Measurements from ENCODE around the gene C20orf202.

C20orf202 gene

DNA sequence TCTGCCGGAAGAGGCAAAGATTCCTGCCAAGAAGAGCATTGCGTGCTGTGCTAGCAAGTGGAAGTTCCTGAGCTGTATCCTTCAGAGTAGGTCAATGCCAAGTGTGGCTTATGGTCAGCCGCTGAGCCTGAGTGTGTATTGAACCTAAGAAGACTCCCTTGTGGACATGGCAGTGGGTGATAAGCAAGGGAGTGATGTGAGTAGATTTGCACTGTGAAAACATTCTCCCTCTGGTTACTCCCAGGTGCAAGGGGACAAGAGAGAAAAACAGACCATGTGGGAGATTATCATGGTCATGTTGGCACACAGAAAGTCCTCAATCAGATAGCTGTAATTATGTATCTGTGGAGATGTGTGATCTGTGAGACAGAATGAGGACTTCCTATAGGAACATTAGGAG, 12.4 kb upstream of the C20orf202 start:
- H2AFZ ChIP-seq (ENCODE audit: low read depth, low read length, severe bottlenecking) = no peak overlapping the region
- H3K9ac ChIP-seq (ENCODE audit: low read length) = no peak overlapping the region
- H3F3A ChIP-seq (ENCODE audit: insufficient read depth) = no peaks in the 10 kb centered on the region
- no peak overlapping the region for H3K27ac ChIP-seq (ENCODE audit: low read depth, low read length)
- no peaks in the 10 kb centered on the region for H3K27me3 ChIP-seq (ENCODE audit: low read length)
- H3K9me3 ChIP-seq (ENCODE audit: insufficient read depth, low read length) = no peaks in the 10 kb centered on the region
- no peaks in the 10 kb centered on the region for H3K9me2 ChIP-seq (replicated peaks; ENCODE audit: insufficient read depth, low read length)
- TF ChIP-seq, protein P1, sequence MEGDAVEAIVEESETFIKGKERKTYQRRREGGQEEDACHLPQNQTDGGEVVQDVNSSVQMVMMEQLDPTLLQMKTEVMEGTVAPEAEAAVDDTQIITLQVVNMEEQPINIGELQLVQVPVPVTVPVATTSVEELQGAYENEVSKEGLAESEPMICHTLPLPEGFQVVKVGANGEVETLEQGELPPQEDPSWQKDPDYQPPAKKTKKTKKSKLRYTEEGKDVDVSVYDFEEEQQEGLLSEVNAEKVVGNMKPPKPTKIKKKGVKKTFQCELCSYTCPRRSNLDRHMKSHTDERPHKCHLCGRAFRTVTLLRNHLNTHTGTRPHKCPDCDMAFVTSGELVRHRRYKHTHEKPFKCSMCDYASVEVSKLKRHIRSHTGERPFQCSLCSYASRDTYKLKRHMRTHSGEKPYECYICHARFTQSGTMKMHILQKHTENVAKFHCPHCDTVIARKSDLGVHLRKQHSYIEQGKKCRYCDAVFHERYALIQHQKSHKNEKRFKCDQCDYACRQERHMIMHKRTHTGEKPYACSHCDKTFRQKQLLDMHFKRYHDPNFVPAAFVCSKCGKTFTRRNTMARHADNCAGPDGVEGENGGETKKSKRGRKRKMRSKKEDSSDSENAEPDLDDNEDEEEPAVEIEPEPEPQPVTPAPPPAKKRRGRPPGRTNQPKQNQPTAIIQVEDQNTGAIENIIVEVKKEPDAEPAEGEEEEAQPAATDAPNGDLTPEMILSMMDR (IDR thresholded peaks at IDR 0.05; ENCODE audit: insufficient read depth, low read length, poor library complexity, severe bottlenecking) = no peak
- no peak for TF ChIP-seq EZH2phosphoT487 (conservative IDR thresholded peaks at IDR 0.05; ENCODE audit: low read length)
- no peak overlapping the region for H3K4me2 ChIP-seq (ENCODE audit: low read depth, low read length, poor library complexity, severe bottlenecking)
- H3K36me3 ChIP-seq (ENCODE audit: low read length) = no peaks in the 10 kb centered on the region
- no peaks in the 10 kb centered on the region for H3K79me2 ChIP-seq (ENCODE audit: insufficient read depth, low read length)
- no peak overlapping the region for H3K4me3 ChIP-seq (ENCODE audit: insufficient read depth, low read length, poor library complexity, severe bottlenecking)
- no peaks in the 10 kb centered on the region for H4K20me1 ChIP-seq (ENCODE audit: low read depth, low read length)

DNA sequence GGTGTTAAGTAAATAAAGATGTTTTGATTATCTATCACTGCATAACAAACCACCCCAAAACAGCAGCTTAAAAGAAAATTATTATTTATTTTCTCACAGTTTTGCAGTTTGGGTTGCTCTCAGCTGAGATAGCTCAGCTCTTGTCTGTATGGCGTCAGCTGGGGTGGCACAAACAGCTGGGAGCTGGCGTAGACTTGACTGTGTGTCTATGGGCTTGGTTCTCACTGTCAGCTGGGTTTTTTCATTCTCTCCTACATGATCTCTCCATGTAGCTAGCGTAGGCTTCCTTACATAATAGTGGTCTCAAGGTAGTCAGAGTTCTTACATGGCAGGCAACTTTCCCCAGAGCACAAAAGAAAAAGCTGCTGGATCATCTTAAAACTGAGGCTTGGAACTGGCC, 12.0 kb upstream of the C20orf202 start:
- no peaks in the 10 kb centered on the region for H3F3A ChIP-seq (ENCODE audit: insufficient read depth)
- no peaks in the 10 kb centered on the region for H3K79me2 ChIP-seq (ENCODE audit: insufficient read depth, low read length)
- H3K27ac ChIP-seq (ENCODE audit: low read depth, low read length) = no peak overlapping the region
- H3K9ac ChIP-seq (ENCODE audit: low read length) = no peak overlapping the region
- H3K9me3 ChIP-seq (ENCODE audit: insufficient read depth, low read length) = no peaks in the 10 kb centered on the region
- no peaks in the 10 kb centered on the region for H3K27me3 ChIP-seq (ENCODE audit: low read length)
- no peaks in the 10 kb centered on the region for H3K9me2 ChIP-seq (replicated peaks; ENCODE audit: insufficient read depth, low read length)
- H2AFZ ChIP-seq (ENCODE audit: low read depth, low read length, severe bottlenecking) = no peak overlapping the region
- no peaks in the 10 kb centered on the region for H4K20me1 ChIP-seq (ENCODE audit: low read depth, low read length)
- H3K36me3 ChIP-seq (ENCODE audit: low read length) = no peaks in the 10 kb centered on the region
- no peak overlapping the region for H3K4me3 ChIP-seq (ENCODE audit: insufficient read depth, low read length, poor library complexity, severe bottlenecking)
- TF ChIP-seq, protein P1 (IDR thresholded peaks at IDR 0.05; ENCODE audit: insufficient read depth, low read length, poor library complexity, severe bottlenecking) = no peak
- no peak overlapping the region for H3K4me2 ChIP-seq (ENCODE audit: low read depth, low read length, poor library complexity, severe bottlenecking)

DNA sequence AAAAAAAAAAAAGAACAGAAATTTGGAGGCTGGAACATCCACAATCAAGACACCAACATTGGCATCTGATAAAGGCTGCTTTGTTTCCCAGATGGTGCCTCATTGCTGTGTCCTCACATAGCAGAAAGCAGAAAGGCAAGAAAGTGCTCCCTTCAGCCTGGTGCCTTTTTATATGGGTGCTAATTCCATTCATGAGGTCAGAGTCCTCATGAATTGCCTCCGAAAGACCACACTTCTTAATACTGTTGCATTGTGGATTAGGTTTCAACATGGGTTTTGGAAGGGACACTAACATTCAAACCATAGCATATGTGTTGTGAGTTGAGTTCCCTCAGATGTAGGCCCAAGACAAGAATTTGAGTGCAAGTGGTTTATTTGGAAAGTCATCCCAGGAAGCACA, 8.0 kb upstream of the C20orf202 start:
- Histone ChIP-seq H3K9ac (ENCODE audit: low read length) (no peak overlapping the region), H3K4me3 (ENCODE audit: insufficient read depth, low read length, poor library complexity, severe bottlenecking) (no peak overlapping the region), H4K20me1 (ENCODE audit: low read depth, low read length) (no peaks in the 10 kb centered on the region), H2AFZ (ENCODE audit: low read depth, low read length, severe bottlenecking) (no peak overlapping the region), H3K4me2 (ENCODE audit: low read depth, low read length, poor library complexity, severe bottlenecking) (no peak overlapping the region), H3K36me3 (ENCODE audit: low read length) (no peaks in the 10 kb centered on the region), H3K79me2 (ENCODE audit: insufficient read depth, low read length) (no peaks in the 10 kb centered on the region), H3K9me2 (replicated peaks; ENCODE audit: insufficient read depth, low read length) (no peaks in the 10 kb centered on the region), H3K27ac (ENCODE audit: low read depth, low read length) (no peak overlapping the region), H3K27me3 (ENCODE audit: low read length) (no peaks in the 10 kb centered on the region), H3K9me3 (ENCODE audit: insufficient read depth, low read length) (no peaks in the 10 kb centered on the region), H3F3A (ENCODE audit: insufficient read depth) (no peaks in the 10 kb centered on the region)
- no peak for TF ChIP-seq EZH2phosphoT487 (conservative IDR thresholded peaks at IDR 0.05; ENCODE audit: low read length)
- TF ChIP-seq, protein P1 (IDR thresholded peaks at IDR 0.05; ENCODE audit: insufficient read depth, low read length, poor library complexity, severe bottlenecking) = no peak

DNA sequence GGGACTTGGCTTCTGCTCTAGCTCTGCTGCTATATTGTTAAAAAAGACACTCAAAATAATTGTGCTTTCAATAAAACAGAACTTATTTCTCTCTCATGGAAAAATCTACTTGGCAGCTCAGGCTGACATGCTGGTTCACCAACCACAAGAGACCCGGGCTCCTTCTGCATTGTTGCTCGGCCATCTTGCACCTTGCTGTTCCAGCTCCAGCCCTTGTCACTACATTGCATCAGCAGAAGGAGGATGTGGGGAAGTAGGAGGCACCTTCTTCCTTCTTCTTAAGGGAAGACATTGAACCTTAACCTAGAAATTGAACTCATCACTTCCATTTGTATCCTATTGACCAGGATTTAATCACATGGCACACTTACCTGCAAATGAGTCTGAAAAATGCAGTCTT, 6.6 kb upstream of the C20orf202 start:
- H4K20me1 ChIP-seq (ENCODE audit: low read depth, low read length) = no peaks in the 10 kb centered on the region
- H2AFZ ChIP-seq (ENCODE audit: low read depth, low read length, severe bottlenecking) = no peak overlapping the region
- no peaks in the 10 kb centered on the region for H3K9me2 ChIP-seq (replicated peaks; ENCODE audit: insufficient read depth, low read length)
- no peaks in the 10 kb centered on the region for H3K36me3 ChIP-seq (ENCODE audit: low read length)
- H3K27ac ChIP-seq (ENCODE audit: low read depth, low read length) = no peak overlapping the region
- no peaks in the 10 kb centered on the region for H3K79me2 ChIP-seq (ENCODE audit: insufficient read depth, low read length)
- no peaks in the 10 kb centered on the region for H3F3A ChIP-seq (ENCODE audit: insufficient read depth)
- no peaks in the 10 kb centered on the region for H3K9me3 ChIP-seq (ENCODE audit: insufficient read depth, low read length)
- no peak overlapping the region for H3K9ac ChIP-seq (ENCODE audit: low read length)
- H3K4me3 ChIP-seq (ENCODE audit: insufficient read depth, low read length, poor library complexity, severe bottlenecking) = no peak overlapping the region
- no peak for TF ChIP-seq EZH2phosphoT487 (conservative IDR thresholded peaks at IDR 0.05; ENCODE audit: low read length)
- TF ChIP-seq, protein P1 (IDR thresholded peaks at IDR 0.05; ENCODE audit: insufficient read depth, low read length, poor library complexity, severe bottlenecking) = no peak
- H3K27me3 ChIP-seq (ENCODE audit: low read length) = no peaks in the 10 kb centered on the region
- H3K4me2 ChIP-seq (ENCODE audit: low read depth, low read length, poor library complexity, severe bottlenecking) = no peak overlapping the region
